Measurements from ENCODE around the gene PITPNM1. TPM values are rescaled to one million over a fixed set of nuclear protein-coding genes. Genes with fewer than 3 reads are reported as not detected.
A peak's percentile ranks its signal among the peaks of the same experiment; 100 is the strongest.
"Not testable (repeated sequence)": the region's sequence is repeated elsewhere in the genome, so short reads cannot be mapped to it uniquely, and the experiment has no call there.

PITPNM1 gene
- total RNA-seq, 1 donor from 2014 or later, result 80.0 TPM

GRCh38 chr11:67476692-67477091, 28.5 kb downstream of the PITPNM1 start:
- intact Hi-C loops (cut with DNase I); DNase-seq (ENCODE audit: low spot score); ATAC-seq: not testable (repeated sequence)

GRCh38 chr11:67472882-67473281, 32.3 kb downstream of the PITPNM1 start:
- intact Hi-C loops (cut with DNase I), result no loop called here
- ATAC-seq, result no peak
- DNase-seq (ENCODE audit: low spot score), result no peak

- DNase-seq (ENCODE audit: low spot score), result no peak
- intact Hi-C loops (cut with DNase I), result no loop called here
- ATAC-seq, result no peak
Observed at GRCh38 chr11:67470337-67471002, 34.7 kb downstream of the PITPNM1 start.

- no peak for DNase-seq (ENCODE audit: low spot score)
- intact Hi-C loops (cut with DNase I), result no loop called here
- no peak for ATAC-seq
Observed at GRCh38 chr11:67469508-67469811, 35.7 kb downstream of the PITPNM1 start.

DNA sequence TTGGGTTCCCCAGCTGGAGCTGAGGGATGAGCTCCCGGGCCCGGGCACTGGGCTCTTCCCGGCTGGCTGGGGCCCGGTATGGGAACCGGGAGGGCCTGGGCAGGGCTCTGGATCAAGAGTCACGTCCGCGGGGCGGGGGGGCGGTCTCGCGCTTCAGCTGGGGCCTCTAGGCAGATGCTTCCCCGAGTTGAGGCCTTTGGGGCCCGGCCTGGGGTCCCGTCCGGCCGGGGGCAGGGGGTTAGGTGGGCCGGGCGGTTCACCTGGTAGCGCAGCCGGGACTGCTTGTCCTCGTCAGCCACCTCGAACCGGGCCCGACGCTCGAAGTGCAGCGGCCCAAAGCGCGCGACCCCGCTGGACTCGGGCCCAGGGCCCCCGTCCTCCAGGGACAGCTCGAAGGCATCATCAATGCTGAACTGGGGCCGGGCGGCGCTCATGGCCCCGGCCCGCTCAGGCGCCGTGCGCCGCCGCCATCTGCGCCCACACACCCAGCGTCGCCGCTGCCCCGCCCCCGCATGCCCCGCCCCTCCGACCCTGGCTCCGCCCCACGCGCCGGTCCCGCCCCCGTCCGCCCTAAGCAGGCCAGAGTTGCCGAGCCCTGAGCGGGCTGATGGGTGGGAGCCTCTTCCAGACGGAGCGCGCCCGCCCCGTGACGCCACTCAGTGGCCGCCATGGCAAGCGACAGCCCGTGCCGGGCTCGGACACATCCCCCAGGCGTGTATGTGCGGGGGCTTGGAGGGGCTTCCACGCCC, 36.2 kb downstream of the PITPNM1 start, which contains the start of gene TMEM134:
TSS of gene TMEM134 (minus strand) at position 493 of the 749 bp plus-strand sequence. CDS start at position 434, 59 bp downstream.
- intact Hi-C loops (cut with DNase I), result no loop called here
- ATAC-seq, result peak; percentile 92

DNA sequence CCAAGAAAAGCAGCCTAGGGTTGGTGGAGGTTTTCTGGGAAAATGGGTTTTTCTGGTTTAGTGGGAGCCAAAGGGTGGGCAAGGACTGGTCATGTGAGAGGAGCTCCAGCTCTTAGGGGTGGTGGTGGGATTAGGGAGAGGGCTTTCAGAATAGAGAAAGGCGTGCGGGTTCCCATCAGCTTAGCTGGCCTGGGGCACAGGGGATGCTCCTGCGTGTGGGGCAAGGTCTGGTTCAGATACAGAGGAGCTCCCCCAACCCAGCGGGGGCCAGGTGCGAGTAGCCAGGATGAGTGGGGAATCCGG, 36.8 kb downstream of the PITPNM1 start:
- ATAC-seq (no peak), DNase-seq (ENCODE audit: low spot score) (no peak)
- intact Hi-C loops (cut with DNase I), result no loop called here

More for the DNA sequence above, 36.2 kb downstream of the PITPNM1 start, which contains the start of gene TMEM134:
- peak; percentile 95 for DNase-seq (ENCODE audit: low spot score)

DNA sequence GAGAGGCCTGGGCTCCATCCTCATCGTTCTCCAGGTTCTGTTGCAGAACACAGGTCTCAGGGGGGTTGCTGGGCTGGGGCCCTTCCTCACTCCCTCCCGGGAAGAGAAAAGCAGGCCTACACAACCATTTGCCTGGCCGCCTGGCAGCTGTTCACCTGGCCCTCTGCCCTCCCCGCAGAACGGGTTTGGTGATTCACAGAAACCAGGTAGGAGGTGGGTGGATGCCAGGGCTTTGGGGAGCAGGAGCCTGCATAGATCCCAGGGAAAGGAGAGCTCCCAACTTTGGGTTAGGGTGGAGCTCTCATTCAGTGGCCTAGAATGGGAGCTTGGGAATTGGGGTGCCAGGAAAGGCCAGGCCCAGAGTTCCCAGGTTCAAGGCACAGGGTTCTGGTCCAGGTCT, 37.1 kb downstream of the PITPNM1 start:
- intact Hi-C loops (cut with DNase I), result no loop called here
- DNase-seq (ENCODE audit: low spot score) (no peak), ATAC-seq (no peak)

GRCh38 chr11:67466962-67467771, 38.0 kb downstream of the PITPNM1 start:
- no peak for ATAC-seq
- DNase-seq (ENCODE audit: low spot score), result no peak
- intact Hi-C loops (cut with DNase I), result no loop called here

- ATAC-seq (no peak), DNase-seq (ENCODE audit: low spot score) (no peak)
- intact Hi-C loops (cut with DNase I), result no loop called here
Observed at GRCh38 chr11:67466367-67466766, 38.8 kb downstream of the PITPNM1 start.

DNA sequence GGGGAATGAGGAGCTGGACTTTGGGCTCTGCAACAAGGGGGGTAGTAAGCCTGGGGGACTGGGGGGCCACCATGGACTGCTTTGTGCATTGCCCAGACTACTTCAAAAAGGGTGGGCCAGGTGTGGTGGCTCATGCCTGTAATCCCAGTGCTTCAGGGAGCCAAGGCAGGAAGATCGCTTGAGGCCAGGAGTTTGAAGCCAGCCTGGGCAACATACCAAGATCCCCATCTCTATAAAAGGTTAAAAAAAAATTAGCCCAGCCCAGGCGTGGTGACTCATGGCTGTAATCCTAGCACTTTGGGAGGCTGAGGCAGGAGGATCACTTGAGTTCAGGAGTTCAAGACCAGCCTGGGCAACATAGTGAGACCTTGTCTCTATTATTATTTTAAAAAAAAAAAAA, 39.6 kb downstream of the PITPNM1 start:
- DNase-seq (ENCODE audit: low spot score); intact Hi-C loops (cut with DNase I); ATAC-seq: not testable (repeated sequence)

DNA sequence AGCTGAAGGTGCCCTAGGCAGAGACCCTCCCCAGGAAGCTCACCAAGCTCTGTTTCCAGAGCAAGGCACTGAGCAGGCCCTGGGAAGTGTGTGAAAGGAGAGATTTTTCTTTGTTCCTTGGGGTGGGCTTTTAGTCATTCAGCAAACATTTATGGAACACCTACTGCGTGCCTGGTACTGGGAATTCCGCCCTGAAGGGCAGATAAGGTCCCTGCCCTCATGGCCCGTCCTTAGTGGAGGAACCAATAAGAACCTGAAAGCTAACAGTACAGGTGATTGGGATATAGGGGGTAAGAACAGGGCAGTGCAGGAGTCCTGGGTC, 40.0 kb downstream of the PITPNM1 start:
- intact Hi-C loops (cut with DNase I), result no loop called here
- no peak for DNase-seq (ENCODE audit: low spot score)
- no peak for ATAC-seq

DNA sequence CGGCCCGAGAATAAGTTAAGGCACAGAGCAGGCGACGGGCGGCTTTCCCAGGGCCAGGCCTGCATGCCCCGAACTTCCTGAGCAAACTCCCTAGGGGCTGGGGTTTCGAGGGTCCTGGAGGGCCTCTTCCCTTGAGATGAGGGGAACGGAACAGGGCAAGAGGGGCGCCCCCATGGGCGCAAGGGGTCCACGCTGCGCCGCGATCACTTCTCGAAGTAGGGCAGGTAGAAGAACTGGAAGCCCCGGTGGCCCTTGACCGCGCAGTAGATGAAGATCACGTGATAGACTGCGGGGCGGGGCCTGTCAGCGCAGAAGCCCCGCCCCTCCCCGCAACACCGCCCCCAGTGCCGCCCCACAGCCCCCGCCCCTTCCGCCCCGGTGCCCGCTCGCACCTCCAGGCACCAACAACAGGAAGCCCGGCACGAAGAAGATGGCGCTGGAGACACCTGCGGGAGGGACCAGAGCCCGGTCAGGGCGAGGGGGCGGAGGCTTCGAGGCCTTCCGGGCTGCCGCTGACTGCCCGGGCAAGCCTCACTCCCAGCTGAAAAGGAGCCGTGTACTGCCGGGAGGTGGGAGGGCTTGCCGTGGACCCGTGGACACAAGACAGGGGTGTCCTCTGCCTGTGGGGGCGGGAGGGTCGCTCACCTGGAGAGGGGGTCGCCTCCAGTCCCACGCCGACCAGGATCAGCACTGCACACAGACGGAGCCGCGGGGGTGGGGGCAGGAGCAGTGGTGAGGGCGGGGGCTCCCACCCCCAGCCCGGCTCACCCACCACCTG, 40.6 kb downstream of the PITPNM1 start:
- intact Hi-C loops (cut with DNase I), result no loop called here
- ATAC-seq, result peak; percentile 85
- DNase-seq (ENCODE audit: low spot score), result peak; percentile 93

GRCh38 chr11:67463680-67464410, 41.3 kb downstream of the PITPNM1 start:
- intact Hi-C loops (cut with DNase I), result no loop called here
- DNase-seq (ENCODE audit: low spot score), result peak; percentile 84
- peak; percentile 73 for ATAC-seq

- no peak for ATAC-seq
- intact Hi-C loops (cut with DNase I), result no loop called here
- no peak for DNase-seq (ENCODE audit: low spot score)
Observed at GRCh38 chr11:67463186-67463585, 42.0 kb downstream of the PITPNM1 start.

- intact Hi-C loops (cut with DNase I), result no loop called here
- ATAC-seq, result no peak
- no peak for DNase-seq (ENCODE audit: low spot score)
Observed at GRCh38 chr11:67458266-67458665, 46.9 kb downstream of the PITPNM1 start.

- DNase-seq (ENCODE audit: low spot score) (no peak), ATAC-seq (no peak)
- intact Hi-C loops (cut with DNase I), result no loop called here
Observed at GRCh38 chr11:67457453-67457852, 47.7 kb downstream of the PITPNM1 start.

GRCh38 chr11:67456068-67456705, 49.0 kb downstream of the PITPNM1 start:
- DNase-seq (ENCODE audit: low spot score) (no peak), ATAC-seq (no peak)
- intact Hi-C loops (cut with DNase I), result no loop called here

DNA sequence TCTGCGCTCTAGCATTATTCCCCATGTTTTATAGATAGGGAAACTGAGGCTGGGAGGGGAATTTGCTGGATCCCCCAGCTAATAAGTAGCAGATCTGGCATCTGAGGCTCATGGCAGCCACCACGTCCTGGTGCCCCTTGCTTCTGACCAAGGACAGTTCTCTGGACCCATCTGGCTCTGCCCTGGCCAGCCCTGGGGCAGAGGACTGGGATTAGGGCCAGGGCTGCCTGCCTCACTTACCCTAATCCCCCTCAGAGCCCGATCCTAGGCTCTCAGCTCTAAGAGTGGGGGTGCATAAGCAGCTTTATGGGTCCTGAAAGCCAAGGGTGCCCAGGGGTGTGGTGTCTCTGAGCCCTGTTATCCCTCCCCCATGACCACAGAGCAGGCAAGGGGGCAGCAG, 50.1 kb downstream of the PITPNM1 start, which contains the start of gene CABP4:
TSS of gene CABP4 (plus strand) at position 301 of the 400 bp plus-strand sequence. CDS start at position 371, 70 bp downstream.
- intact Hi-C loops (cut with DNase I), result no loop called here
- ATAC-seq, result no peak
- DNase-seq (ENCODE audit: low spot score), result no peak

All from sciatic nerve (tissue), 2 donors.